Epidermal melanocyte (primary cell): ENCODE data around the gene METTL24.

Experiments
- DNase-seq: peaks from one replicate; pipeline ENCODE4 v3.0.0; 2011; ENCODE audit warnings: low spot score; ENCODE audit not compliant: insufficient read length

The METTL24 gene

GRCh38 chr6:110338820-110339470 is 19.2 kb downstream of the METTL24 start:
- DNase-seq, result no peak

- DNase-seq, result no peak
These were observed 20.7 kb downstream of the METTL24 start for GRCh38 chr6:110337486-110337885.

GRCh38 chr6:110334423-110335180 is 23.5 kb downstream of the METTL24 start:
- no peak for DNase-seq

- no peak for DNase-seq
These were observed 25.9 kb downstream of the METTL24 start for GRCh38 chr6:110332281-110332680.

- DNase-seq, result no peak
These were observed 26.3 kb downstream of the METTL24 start for GRCh38 chr6:110331816-110332215.

GRCh38 chr6:110331390-110331789 is 26.8 kb downstream of the METTL24 start:
- DNase-seq, result no peak

- no peak for DNase-seq
These were observed 28.3 kb downstream of the METTL24 start for GRCh38 chr6:110329714-110330436.

- DNase-seq, result no peak
These were observed 28.8 kb downstream of the METTL24 start for GRCh38 chr6:110329348-110329713.

GRCh38 chr6:110328259-110328658 is 29.9 kb downstream of the METTL24 start:
- no peak for DNase-seq

- no peak for DNase-seq
These were observed 30.8 kb downstream of the METTL24 start for GRCh38 chr6:110327391-110327790.

- no peak for DNase-seq
These were observed 31.5 kb downstream of the METTL24 start for GRCh38 chr6:110326609-110327008.

GRCh38 chr6:110326057-110326456 is 32.1 kb downstream of the METTL24 start:
- no peak for DNase-seq

GRCh38 chr6:110325197-110325596 is 33.0 kb downstream of the METTL24 start:
- no peak for DNase-seq

- no peak for DNase-seq
These were observed 33.6 kb downstream of the METTL24 start for GRCh38 chr6:110324548-110324947.

- DNase-seq, result no peak
These were observed 34.9 kb downstream of the METTL24 start for GRCh38 chr6:110323258-110323657.

- DNase-seq, result no peak
These were observed 35.3 kb downstream of the METTL24 start for GRCh38 chr6:110322874-110323242.

- no peak for DNase-seq
These were observed 35.8 kb downstream of the METTL24 start for GRCh38 chr6:110322151-110322873.

- no peak for DNase-seq
These were observed 37.8 kb downstream of the METTL24 start for GRCh38 chr6:110320307-110320706.

GRCh38 chr6:110319843-110320242 is 38.3 kb downstream of the METTL24 start:
- no peak for DNase-seq

GRCh38 chr6:110319381-110319780 is 38.8 kb downstream of the METTL24 start:
- DNase-seq, result no peak

- no peak for DNase-seq
These were observed 39.2 kb downstream of the METTL24 start for GRCh38 chr6:110318971-110319370.

- DNase-seq, result no peak
These were observed 40.5 kb downstream of the METTL24 start for GRCh38 chr6:110317646-110318045.
